K562 (cell line): ENCODE results near the gene ITPR1. TPM values are rescaled to one million over a fixed set of nuclear protein-coding genes. Genes with fewer than 3 reads are reported as not detected.
A peak's percentile ranks its signal among the peaks of the same experiment; 100 is the strongest.

Source experiments
- BRD9 ChIP-seq: fragments of 450-650 bp; IDR thresholded peaks from 2 replicates; pipeline ENCODE4 v1.6.1; 2018; ENCODE audit warnings: low read depth; ENCODE audit not compliant: partially characterized antibody
- FOXA1 ChIP-seq: fragments of 450-650 bp; IDR thresholded peaks from 2 replicates; pipeline ENCODE4 v1.6.1; 2016; ENCODE audit warnings: mild to moderate bottlenecking, borderline replicate concordance
- HMGN3 ChIP-seq: IDR thresholded peaks from 2 replicates; pipeline ENCODE4 v1.6.1; 2011; ENCODE audit warnings: borderline replicate concordance, low read depth, mild to moderate bottlenecking, mixed read lengths, low read length; ENCODE audit not compliant: insufficient read length; ENCODE audit errors: extremely low read depth
- IFI16 ChIP-seq: fragments of 250-450 bp; sonication (Bioruptor Pico); IDR thresholded peaks from 2 replicates; pipeline ENCODE4 v2.1.2; 2022; ENCODE audit warnings: mild to moderate bottlenecking, inconsistent platforms
- MCM5 ChIP-seq: fragments of 450-650 bp; IDR thresholded peaks from 2 replicates; pipeline ENCODE4 v1.6.1; 2016; ENCODE audit warnings: low read depth
- NR3C1 ChIP-seq: sonication (generic); formaldehyde crosslinking; IDR thresholded peaks from 2 replicates; pipeline ENCODE4 v1.8.1; 2022; ENCODE audit warnings: missing genetic modification reagents
- POLR2B ChIP-seq: fragments of 450-650 bp; IDR thresholded peaks from 2 replicates; pipeline ENCODE4 v1.6.1; 2018; ENCODE audit warnings: low read depth; ENCODE audit not compliant: partially characterized antibody
- SIN3A ChIP-seq, 2 experiments: fragments of 150-350 bp in 1 of 2; IDR thresholded peaks; 2 replicates each; pipeline ENCODE4 v1.6.1; 2011 to 2016; ENCODE audit warnings: borderline replicate concordance in 2 of 2, low read depth in 2 of 2, low read length in 2 of 2, mild to moderate bottlenecking in 2 of 2, moderate library complexity in 2 of 2; ENCODE audit not compliant: control insufficient read depth in 1 of 2
- TCF7L2 ChIP-seq: fragments of 150-350 bp; IDR thresholded peaks from 2 replicates; pipeline ENCODE4 v1.6.1; 2016; ENCODE audit warnings: low read depth, mild to moderate bottlenecking, low read length, moderate library complexity
- XRCC5 ChIP-seq: fragments of 200-400 bp; formaldehyde crosslinking; IDR thresholded peaks from 2 replicates; pipeline ENCODE4 v1.6.1; 2017; ENCODE audit warnings: low read depth, mild to moderate bottlenecking, low read length
- ZNF644 ChIP-seq: fragments of 200-800 bp; sonication (Bioruptor generic); IDR thresholded peaks from 2 replicates; pipeline ENCODE4 v1.6.1; 2016; ENCODE audit warnings: low read depth, missing genetic modification characterization, missing compliant biosample characterization
- polyA plus RNA-seq, 8 experiments: library from polyadenylated mRNA; depleted of rRNA in 4 of 8; stranded (reverse) in 5 of 8; unstranded in 3 of 8; fragments of >200 nt; fragmentation: Nextera tagmentation in 2 of 8; fragmentation: Illumina TruSeq in 1 of 8; extraction: Ambion mirVana in 2 of 8; extraction: Trizol in 1 of 8; gene quantifications; 2 replicates each; pipeline versions ENCODE4 v1.2.1 to v1.2.3, GENCODE V29; 2011 to 2014; ENCODE audit warnings: inconsistent platforms in 1 of 8, missing spikeins in 1 of 8
- total RNA-seq, 7 experiments: library from RNA; depleted of rRNA in 6 of 7; stranded (reverse); fragments of >200 nt in 6 of 7; fragmentation: Illumina TruSeq in 2 of 7; extraction: Trizol in 2 of 7; gene quantifications; 2 replicates each; pipeline versions ENCODE4 v1.2.1 to v1.2.3, GENCODE V29; 2011 to 2021; ENCODE audit warnings: low replicate concordance in 1 of 7
- TF ChIP-seq, protein P1 (sequence below): sonication (generic); IDR thresholded peaks from 2 replicates; pipeline ENCODE4 v1.6.1; 2016
- TF ChIP-seq, protein P2 (sequence below): IDR thresholded peaks from 2 replicates; pipeline ENCODE4 v1.6.1; 2014; ENCODE audit warnings: antibody characterized with exemption
- TF ChIP-seq, protein P3 (sequence below): fragments of 450-650 bp; IDR thresholded peaks from 2 replicates; pipeline ENCODE4 v1.6.1; 2017; ENCODE audit warnings: antibody characterized with exemption
- TF ChIP-seq, protein P4 (sequence below): sonication (generic); formaldehyde crosslinking; IDR thresholded peaks from 2 replicates; pipeline ENCODE4 v1.8.0; 2022; ENCODE audit warnings: mild to moderate bottlenecking, missing genetic modification reagents
- TF ChIP-seq, protein P5 (sequence below): fragments of 150-350 bp; IDR thresholded peaks from 2 replicates; pipeline ENCODE4 v1.6.1; 2014; ENCODE audit warnings: low read depth, mild to moderate bottlenecking, low read length, borderline replicate concordance

ITPR1 gene
- total and polyA plus RNA-seq, 9 of the 15 experiments (the other 6 are each of a cell fraction or from before 2014, with no cell fraction given), result 22.4 to 40.0 (median 27.4) TPM

DNA sequence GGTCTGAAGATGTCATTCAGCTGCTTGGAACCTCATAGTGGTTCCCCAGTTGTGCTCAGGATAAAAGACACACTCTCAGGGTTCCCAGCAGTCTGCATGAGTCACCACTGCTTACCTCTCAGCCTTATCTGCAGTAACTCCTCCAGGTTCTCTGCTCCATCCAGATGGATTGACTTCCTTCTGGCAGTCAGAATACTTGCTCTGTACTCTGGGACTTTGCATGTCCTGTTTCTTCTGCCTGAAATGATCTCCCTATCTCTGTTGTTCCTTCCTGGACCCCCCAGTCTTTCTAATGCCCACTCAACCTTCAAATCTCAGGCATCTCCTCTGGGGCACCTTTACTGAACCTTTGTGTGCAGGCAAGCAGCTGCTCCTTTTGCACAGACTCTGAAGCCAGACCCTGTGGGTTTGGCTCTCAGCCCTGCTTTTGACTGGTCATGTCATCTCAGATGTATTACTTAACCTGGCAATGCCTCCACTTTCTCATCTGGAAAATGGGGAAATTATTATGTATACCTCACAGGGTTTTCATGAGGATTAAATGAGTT is 38.4 kb downstream of the ITPR1 start (continued):
- TF ChIP-seq, protein P1, sequence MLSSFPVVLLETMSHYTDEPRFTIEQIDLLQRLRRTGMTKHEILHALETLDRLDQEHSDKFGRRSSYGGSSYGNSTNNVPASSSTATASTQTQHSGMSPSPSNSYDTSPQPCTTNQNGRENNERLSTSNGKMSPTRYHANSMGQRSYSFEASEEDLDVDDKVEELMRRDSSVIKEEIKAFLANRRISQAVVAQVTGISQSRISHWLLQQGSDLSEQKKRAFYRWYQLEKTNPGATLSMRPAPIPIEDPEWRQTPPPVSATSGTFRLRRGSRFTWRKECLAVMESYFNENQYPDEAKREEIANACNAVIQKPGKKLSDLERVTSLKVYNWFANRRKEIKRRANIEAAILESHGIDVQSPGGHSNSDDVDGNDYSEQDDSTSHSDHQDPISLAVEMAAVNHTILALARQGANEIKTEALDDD, result peak; percentile 88
- no peak for TF ChIP-seq NR3C1 (CRISPR knock-in tag)
- TF ChIP-seq, protein P2, sequence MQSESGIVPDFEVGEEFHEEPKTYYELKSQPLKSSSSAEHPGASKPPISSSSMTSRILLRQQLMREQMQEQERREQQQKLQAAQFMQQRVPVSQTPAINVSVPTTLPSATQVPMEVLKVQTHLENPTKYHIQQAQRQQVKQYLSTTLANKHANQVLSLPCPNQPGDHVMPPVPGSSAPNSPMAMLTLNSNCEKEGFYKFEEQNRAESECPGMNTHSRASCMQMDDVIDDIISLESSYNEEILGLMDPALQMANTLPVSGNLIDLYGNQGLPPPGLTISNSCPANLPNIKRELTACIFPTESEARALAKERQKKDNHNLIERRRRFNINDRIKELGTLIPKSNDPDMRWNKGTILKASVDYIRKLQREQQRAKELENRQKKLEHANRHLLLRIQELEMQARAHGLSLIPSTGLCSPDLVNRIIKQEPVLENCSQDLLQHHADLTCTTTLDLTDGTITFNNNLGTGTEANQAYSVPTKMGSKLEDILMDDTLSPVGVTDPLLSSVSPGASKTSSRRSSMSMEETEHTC, result no peak
- no peak for TF ChIP-seq SIN3A (IDR thresholded peaks at IDR 0.05; ENCODE audit: borderline replicate concordance in 2 of 2, control insufficient read depth in 1 of 2, low read depth in 2 of 2, low read length in 2 of 2)
- no peak for TF ChIP-seq HMGN3
- TF ChIP-seq IFI16 (CRISPR knock-in tag), result no peak
- TF ChIP-seq TCF7L2, result no peak
- TF ChIP-seq, protein P3, sequence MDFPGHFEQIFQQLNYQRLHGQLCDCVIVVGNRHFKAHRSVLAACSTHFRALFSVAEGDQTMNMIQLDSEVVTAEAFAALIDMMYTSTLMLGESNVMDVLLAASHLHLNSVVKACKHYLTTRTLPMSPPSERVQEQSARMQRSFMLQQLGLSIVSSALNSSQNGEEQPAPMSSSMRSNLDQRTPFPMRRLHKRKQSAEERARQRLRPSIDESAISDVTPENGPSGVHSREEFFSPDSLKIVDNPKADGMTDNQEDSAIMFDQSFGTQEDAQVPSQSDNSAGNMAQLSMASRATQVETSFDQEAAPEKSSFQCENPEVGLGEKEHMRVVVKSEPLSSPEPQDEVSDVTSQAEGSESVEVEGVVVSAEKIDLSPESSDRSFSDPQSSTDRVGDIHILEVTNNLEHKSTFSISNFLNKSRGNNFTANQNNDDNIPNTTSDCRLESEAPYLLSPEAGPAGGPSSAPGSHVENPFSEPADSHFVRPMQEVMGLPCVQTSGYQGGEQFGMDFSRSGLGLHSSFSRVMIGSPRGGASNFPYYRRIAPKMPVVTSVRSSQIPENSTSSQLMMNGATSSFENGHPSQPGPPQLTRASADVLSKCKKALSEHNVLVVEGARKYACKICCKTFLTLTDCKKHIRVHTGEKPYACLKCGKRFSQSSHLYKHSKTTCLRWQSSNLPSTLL, result no peak
- no peak for TF ChIP-seq ZNF644 (tag)
- TF ChIP-seq FOXA1, result no peak
- TF ChIP-seq, protein P4, sequence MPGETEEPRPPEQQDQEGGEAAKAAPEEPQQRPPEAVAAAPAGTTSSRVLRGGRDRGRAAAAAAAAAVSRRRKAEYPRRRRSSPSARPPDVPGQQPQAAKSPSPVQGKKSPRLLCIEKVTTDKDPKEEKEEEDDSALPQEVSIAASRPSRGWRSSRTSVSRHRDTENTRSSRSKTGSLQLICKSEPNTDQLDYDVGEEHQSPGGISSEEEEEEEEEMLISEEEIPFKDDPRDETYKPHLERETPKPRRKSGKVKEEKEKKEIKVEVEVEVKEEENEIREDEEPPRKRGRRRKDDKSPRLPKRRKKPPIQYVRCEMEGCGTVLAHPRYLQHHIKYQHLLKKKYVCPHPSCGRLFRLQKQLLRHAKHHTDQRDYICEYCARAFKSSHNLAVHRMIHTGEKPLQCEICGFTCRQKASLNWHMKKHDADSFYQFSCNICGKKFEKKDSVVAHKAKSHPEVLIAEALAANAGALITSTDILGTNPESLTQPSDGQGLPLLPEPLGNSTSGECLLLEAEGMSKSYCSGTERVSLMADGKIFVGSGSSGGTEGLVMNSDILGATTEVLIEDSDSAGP (CRISPR knock-in tag), result no peak
- TF ChIP-seq MCM5, result no peak
- TF ChIP-seq POLR2B, result no peak
- TF ChIP-seq BRD9, result peak; percentile 35
- TF ChIP-seq, protein P5, sequence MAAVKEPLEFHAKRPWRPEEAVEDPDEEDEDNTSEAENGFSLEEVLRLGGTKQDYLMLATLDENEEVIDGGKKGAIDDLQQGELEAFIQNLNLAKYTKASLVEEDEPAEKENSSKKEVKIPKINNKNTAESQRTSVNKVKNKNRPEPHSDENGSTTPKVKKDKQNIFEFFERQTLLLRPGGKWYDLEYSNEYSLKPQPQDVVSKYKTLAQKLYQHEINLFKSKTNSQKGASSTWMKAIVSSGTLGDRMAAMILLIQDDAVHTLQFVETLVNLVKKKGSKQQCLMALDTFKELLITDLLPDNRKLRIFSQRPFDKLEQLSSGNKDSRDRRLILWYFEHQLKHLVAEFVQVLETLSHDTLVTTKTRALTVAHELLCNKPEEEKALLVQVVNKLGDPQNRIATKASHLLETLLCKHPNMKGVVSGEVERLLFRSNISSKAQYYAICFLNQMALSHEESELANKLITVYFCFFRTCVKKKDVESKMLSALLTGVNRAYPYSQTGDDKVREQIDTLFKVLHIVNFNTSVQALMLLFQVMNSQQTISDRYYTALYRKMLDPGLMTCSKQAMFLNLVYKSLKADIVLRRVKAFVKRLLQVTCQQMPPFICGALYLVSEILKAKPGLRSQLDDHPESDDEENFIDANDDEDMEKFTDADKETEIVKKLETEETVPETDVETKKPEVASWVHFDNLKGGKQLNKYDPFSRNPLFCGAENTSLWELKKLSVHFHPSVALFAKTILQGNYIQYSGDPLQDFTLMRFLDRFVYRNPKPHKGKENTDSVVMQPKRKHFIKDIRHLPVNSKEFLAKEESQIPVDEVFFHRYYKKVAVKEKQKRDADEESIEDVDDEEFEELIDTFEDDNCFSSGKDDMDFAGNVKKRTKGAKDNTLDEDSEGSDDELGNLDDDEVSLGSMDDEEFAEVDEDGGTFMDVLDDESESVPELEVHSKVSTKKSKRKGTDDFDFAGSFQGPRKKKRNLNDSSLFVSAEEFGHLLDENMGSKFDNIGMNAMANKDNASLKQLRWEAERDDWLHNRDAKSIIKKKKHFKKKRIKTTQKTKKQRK, result no peak
- TF ChIP-seq XRCC5, result no peak
